Breast epithelium (tissue), 3 donors: Measurements from ENCODE around the gene COL6A5.
"Not testable (repeated sequence)": the region's sequence is repeated elsewhere in the genome, so short reads cannot be mapped to it uniquely, and the experiment has no call there.

Source experiments
- CTCF ChIP-seq, 3 donors: fragments of 450-650 bp; IDR thresholded peaks; one replicate each; pipeline ENCODE4 v1.5.1; 2016 to 2017; ENCODE audit warnings: antibody characterized with exemption in 3 of 3, mild to moderate bottlenecking in 3 of 3, moderate library complexity in 3 of 3
- POLR2A ChIP-seq: fragments of 450-650 bp; IDR thresholded peaks from one replicate; pipeline ENCODE4 v1.6.1; 2016; ENCODE audit warnings: antibody characterized with exemption, mild to moderate bottlenecking, moderate library complexity

GRCh38 chr3:130448155-130448554 lies 102.7 kb downstream of the COL6A5 start:
- TF ChIP-seq POLR2A; CTCF (IDR thresholded peaks at IDR 0.05): not testable (repeated sequence)
